ENCODE data around the gene ASTL. TPM values are rescaled to one million over a fixed set of nuclear protein-coding genes. Genes with fewer than 3 reads are reported as not detected.

Gene ASTL
- total and polyA plus RNA-seq, 2 of the 13 experiments (the other 11 are each of a cell fraction or from before 2014, with no cell fraction given), result not detected

DNA sequence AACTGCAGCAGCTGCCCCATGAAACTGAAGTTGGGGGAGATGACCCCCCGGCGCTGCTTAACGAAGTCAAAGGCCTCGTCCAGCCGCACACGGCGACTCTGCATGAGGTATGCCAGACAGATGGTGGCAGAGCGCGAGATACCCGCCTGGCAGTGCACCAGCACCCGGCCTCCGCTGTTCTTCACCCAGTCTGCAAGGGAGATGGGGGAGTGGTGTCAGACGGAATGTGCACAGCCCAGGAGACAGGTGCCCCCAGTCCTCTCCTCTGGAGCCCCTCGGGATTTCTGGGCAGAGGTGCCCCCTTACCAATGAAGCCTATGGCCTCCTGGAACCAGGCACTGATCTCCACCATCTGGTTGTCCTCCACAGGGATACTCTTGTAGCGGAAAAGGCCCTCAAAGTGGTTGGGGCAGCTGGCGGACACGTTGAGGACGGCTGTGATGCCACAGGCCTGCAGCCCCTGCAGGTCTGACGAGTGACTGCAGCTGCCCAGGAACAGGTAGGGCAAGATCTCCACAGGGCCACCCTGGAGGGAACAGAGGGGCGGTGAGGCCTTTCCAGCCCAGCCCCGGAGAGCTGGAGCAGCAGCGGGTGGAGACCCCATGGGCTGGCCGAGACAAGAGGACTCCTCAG lies 5.7 kb upstream of the ASTL start:
- Histone ChIP-seq H4K20me1 (ENCODE audit: insufficient read depth, low read length) (no peaks in the 10 kb centered on the region), H3K27ac (ENCODE audit: extremely low read length, insufficient read depth, low read length) (no peak overlapping the region), H3K4me3 (replicated peaks in 1 of 3; ENCODE audit: insufficient read depth in 1 of 3, low read depth in 2 of 3, low read length in 3 of 3) (no peak overlapping the region), H3K9ac (ENCODE audit: insufficient read depth, low read depth, low read length) (no peak overlapping the region), H3K4me1 (ENCODE audit: insufficient read depth, low read length) (peaks cover 15% of the 10 kb centered on the region), H3K9me3 (ENCODE audit: low read length) (no peaks in the 10 kb centered on the region), H3K4me2 (ENCODE audit: low read depth, low read length) (no peak overlapping the region), H3K36me3 (replicated peaks in 1 of 2; ENCODE audit: control insufficient read depth in 1 of 2, insufficient read depth in 2 of 2, low read length in 2 of 2) (no peaks in the 10 kb centered on the region), H2AFZ (ENCODE audit: low read length) (no peak overlapping the region), H3K79me2 (ENCODE audit: insufficient read depth, low read length) (no peaks in the 10 kb centered on the region), H3K27me3 (ENCODE audit: control insufficient read depth in 1 of 2, insufficient read depth in 2 of 2, low read length in 2 of 2) (peaks cover 8 to 57% of the 10 kb centered on the region in 2 experiments; a peak in 4 of 5 replicates)
- TF ChIP-seq ZNF768 (CRISPR knock-in tag; IDR thresholded peaks at IDR 0.05) (peak; percentile 59; the same call in 1 of the 2 replicates), ZFP1 (CRISPR knock-in tag; IDR thresholded peaks at IDR 0.05) (no peak), PRDM10 (CRISPR knock-in tag; IDR thresholded peaks at IDR 0.05; ENCODE audit: low read depth) (no peak)
- TF ChIP-seq, protein P1, sequence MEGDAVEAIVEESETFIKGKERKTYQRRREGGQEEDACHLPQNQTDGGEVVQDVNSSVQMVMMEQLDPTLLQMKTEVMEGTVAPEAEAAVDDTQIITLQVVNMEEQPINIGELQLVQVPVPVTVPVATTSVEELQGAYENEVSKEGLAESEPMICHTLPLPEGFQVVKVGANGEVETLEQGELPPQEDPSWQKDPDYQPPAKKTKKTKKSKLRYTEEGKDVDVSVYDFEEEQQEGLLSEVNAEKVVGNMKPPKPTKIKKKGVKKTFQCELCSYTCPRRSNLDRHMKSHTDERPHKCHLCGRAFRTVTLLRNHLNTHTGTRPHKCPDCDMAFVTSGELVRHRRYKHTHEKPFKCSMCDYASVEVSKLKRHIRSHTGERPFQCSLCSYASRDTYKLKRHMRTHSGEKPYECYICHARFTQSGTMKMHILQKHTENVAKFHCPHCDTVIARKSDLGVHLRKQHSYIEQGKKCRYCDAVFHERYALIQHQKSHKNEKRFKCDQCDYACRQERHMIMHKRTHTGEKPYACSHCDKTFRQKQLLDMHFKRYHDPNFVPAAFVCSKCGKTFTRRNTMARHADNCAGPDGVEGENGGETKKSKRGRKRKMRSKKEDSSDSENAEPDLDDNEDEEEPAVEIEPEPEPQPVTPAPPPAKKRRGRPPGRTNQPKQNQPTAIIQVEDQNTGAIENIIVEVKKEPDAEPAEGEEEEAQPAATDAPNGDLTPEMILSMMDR (CRISPR knock-in tag; IDR thresholded peaks at IDR 0.05), result 0 out of 2 replicates have a peak, but pooled peaks have one; percentile 12
- TF ChIP-seq, protein P2, sequence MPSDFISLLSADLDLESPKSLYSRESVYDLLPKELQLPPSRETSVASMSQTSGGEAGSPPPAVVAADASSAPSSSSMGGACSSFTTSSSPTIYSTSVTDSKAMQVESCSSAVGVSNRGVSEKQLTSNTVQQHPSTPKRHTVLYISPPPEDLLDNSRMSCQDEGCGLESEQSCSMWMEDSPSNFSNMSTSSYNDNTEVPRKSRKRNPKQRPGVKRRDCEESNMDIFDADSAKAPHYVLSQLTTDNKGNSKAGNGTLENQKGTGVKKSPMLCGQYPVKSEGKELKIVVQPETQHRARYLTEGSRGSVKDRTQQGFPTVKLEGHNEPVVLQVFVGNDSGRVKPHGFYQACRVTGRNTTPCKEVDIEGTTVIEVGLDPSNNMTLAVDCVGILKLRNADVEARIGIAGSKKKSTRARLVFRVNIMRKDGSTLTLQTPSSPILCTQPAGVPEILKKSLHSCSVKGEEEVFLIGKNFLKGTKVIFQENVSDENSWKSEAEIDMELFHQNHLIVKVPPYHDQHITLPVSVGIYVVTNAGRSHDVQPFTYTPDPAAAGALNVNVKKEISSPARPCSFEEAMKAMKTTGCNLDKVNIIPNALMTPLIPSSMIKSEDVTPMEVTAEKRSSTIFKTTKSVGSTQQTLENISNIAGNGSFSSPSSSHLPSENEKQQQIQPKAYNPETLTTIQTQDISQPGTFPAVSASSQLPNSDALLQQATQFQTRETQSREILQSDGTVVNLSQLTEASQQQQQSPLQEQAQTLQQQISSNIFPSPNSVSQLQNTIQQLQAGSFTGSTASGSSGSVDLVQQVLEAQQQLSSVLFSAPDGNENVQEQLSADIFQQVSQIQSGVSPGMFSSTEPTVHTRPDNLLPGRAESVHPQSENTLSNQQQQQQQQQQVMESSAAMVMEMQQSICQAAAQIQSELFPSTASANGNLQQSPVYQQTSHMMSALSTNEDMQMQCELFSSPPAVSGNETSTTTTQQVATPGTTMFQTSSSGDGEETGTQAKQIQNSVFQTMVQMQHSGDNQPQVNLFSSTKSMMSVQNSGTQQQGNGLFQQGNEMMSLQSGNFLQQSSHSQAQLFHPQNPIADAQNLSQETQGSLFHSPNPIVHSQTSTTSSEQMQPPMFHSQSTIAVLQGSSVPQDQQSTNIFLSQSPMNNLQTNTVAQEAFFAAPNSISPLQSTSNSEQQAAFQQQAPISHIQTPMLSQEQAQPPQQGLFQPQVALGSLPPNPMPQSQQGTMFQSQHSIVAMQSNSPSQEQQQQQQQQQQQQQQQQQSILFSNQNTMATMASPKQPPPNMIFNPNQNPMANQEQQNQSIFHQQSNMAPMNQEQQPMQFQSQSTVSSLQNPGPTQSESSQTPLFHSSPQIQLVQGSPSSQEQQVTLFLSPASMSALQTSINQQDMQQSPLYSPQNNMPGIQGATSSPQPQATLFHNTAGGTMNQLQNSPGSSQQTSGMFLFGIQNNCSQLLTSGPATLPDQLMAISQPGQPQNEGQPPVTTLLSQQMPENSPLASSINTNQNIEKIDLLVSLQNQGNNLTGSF (CRISPR knock-in tag; IDR thresholded peaks at IDR 0.05), result no peak
- in situ Hi-C loops (cut with HindIII; ENCODE audit: extremely low pct_ligation_motif_present, low pct_unique_long_range_greater_than_20kb) (loop anchor here (5.0 to 25.0 kb wide), 2 partner anchors 118 to 368 kb away; partner anchors contain the start of gene NEURL3), intact Hi-C loops (cut with micrococcal nuclease; ENCODE audit: unreplicated experiment) (no loop called here)
- FAIRE-seq (no peak), ATAC-seq (peak; percentile 77), DNase-seq (ENCODE audit: low spot score) (no peak)
- WGBS (ENCODE audit: low lambda C conversion rate), result 51% methylated on average over 16 of the region's 23 CpGs
- ChIA-PET CTCF (ENCODE audit: low intra/inter-chr PET ratio, low total read pairs) (no interaction called here), POLR2A (no interaction called here)
- BruUV-seq (replicated peaks), result no TSS peak
